ENCODE measurements around the gene ZNF512B.
"Not testable (repeated sequence)": the region's sequence is repeated elsewhere in the genome, so short reads cannot be mapped to it uniquely, and the experiment has no call there.

ZNF512B gene

DNA sequence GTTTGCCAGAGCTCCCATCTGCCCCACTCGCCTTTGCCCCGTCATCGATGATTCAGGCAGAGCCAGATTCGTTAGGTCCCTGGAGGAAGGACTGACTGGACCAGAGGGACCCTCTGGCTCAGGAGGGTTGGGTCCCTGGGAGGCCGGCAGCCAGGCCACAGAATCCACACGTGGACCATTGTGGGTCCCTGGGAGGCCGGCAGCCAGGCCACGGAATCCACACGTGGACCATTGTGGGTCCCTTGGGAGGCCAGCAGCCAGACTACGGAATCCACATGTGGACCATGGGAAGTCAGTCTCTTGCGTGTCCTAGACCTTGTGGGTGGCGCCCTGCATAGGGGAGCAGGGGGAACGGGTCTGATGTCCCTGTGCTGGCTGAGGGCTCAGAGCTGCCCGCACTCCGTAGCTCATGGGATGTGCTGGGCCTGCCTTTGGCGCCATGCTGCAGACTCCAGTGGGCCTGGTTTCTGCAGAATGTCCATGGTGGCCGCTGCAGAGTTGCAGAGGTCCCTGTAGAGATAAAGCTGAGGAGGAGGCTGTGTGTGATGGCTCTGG lies 37.0 kb downstream of the ZNF512B start:
- DNase-seq (ENCODE audit: low read depth): no peak

GRCh38 chr20:63931735-63932134 lies 38.0 kb downstream of the ZNF512B start:
- DNase-seq (ENCODE audit: low read depth): no peak

DNA sequence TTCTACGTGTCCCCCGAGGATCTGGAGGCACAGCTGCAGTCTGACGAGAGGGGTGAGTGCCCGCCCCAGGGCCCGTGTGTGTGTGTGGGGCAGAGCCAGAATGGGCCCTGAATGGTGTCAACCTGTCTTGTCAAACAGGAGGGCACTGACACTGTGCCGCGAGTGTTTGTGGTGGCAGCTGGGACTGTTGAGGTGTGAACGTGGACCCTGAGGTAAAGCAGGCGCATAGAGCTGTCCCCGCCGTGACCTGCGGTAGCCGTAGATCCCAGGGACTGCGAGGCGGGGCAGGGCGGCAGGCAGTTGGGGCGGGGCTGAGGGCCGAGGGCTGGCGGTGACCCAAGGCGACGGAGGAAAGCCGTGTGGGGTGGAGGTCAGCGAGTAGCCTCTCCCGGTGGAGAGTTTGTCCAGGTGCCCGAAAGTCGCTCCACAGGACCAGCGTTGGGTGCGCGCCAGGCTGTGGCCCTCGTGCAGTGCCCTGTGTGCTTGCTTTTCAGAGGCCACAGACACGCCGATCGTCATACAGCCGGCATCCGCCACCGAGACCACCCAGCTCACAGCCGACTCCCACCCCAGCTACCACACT lies 38.7 kb downstream of the ZNF512B start:
- no peak for DNase-seq (ENCODE audit: low read depth)

- DNase-seq (ENCODE audit: low read depth): not testable (repeated sequence)
Measured at GRCh38 chr20:63929473-63929883, 40.3 kb downstream of the ZNF512B start.

- DNase-seq (ENCODE audit: low read depth): no peak
Measured at GRCh38 chr20:63929071-63929470, 40.7 kb downstream of the ZNF512B start.

GRCh38 chr20:63926298-63926697 lies 43.4 kb downstream of the ZNF512B start:
- DNase-seq (ENCODE audit: low read depth): no peak

DNA sequence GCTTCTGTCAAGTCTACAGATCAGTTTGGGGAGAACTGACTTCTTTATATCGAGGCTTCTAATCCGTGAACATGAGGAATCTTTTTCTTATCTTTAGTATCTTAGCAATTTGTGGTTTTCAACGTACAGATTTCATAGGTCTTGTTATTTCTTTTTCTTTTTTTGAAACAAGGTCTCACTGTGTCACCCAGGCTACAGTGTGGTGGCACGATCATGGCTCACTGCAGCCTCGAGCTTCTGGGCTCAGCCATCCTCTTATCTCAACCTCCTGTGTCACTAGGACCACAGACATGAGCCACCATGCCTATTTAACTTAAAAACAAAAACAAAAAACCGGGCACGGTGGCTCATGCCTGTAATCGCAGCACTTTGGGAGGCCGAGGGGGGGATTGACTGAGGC lies 45.5 kb downstream of the ZNF512B start:
- DNase-seq (ENCODE audit: low read depth): no peak

DNA sequence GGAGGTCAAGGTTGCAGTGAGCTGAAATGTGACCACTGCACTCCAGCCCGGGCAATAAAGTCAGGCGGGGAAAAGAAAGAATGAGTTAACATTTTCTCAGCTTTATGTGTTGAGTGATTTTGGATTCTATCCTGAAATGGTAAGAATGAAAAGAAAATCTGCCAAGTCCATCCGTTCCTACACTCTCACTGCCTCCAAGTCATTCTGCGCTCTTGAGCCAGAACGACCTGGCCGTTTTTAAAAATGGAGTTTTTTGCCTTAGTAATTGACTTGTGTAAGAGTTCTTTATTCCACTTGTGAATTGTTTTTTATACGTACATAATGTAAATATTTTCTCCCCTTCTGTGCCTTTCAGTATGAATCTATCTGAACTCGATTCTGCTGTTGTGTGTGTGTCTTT lies 46.1 kb downstream of the ZNF512B start:
- DNase-seq (ENCODE audit: low read depth): no peak

DNA sequence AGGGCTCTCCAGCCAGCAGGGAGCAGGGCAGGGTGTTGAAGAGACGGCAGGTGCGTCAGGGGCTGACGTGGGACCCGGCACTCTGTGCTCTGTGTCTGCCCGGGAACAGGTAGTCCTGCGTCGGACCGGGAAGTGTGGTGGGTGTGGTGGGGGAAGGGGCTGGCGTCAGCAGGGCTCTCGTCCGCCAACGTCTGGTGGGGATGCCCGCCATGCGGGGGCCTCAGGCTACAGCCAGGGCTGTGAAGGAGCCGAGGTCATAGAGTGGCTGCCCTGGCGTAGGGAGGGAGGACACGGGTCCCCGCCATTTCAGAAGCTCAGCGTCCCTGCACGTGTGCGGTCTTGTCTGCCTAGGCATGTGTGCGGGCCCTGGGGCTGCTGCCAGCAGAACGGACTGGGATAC lies 49.5 kb downstream of the ZNF512B start:
- no peak for DNase-seq (ENCODE audit: low read depth)

DNA sequence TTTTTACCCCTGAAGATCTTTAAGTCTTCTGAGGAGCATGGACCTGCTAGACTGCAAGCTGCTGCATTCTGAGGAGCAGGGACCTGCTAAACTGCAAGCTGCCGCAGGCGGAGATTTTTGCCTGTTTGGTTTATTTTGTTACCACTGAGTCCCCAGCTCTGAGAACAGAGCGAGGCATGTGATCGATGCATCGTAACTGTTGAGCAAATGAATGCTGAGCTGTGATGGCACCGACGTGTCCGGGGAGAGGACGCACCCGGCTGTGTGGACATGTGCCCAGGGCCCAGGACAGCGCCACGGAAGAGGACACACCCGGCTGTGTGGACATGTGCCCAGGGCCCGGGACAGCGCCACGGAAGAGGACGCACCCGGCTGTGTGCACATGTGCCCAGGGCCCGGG lies 50.6 kb downstream of the ZNF512B start:
- no peak for DNase-seq (ENCODE audit: low read depth)

GRCh38 chr20:63917811-63918210 lies 51.9 kb downstream of the ZNF512B start:
- DNase-seq (ENCODE audit: low read depth): no peak

DNA sequence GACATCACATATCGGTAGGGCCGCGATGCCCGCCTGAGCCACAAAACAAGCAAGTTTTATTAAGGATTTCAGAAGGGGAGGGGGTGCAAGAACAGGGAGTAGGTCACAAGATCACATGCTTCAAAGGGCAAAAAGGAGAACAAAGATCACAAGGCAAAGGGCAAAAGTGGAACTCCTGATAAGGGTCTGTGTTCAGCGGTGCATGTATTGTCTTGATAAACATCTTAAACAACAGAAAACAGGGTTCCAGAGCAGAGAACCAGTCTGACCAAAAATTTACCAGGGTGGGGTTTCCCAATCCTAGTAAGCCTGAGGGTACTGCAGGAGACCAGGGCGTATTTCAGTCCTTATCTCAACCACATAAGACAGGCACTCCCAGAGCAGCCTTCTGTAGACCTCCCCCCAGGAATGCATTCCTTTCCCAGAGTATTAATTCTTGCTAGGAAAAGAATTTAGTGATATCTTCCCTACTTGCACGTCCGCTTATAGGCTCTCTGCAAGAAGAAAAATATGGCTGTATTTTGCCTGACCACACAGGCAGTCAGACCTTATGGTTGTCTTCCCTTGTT lies 53.3 kb downstream of the ZNF512B start:
- DNase-seq (ENCODE audit: low read depth): not testable (repeated sequence)

DNA sequence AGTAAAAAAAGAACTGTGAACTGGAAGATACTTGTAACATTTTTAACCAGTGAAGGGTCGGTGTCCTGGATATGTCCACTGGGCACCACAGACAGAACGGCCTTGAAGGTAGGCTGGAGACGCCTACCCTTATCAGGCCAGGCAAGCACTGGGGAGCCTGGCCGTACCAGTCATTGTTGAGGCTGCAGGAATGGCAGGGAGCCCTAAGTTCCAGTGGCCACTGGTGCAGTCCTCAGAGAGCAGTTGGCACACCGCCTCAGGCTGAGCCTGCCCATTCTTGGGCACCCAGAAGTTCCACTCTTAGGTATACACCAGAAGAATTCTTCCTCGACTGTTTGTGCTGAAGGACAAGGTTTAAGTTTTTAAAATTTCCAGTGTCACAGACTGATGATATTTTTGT lies 54.3 kb downstream of the ZNF512B start:
- no peak for DNase-seq (ENCODE audit: low read depth)

DNA sequence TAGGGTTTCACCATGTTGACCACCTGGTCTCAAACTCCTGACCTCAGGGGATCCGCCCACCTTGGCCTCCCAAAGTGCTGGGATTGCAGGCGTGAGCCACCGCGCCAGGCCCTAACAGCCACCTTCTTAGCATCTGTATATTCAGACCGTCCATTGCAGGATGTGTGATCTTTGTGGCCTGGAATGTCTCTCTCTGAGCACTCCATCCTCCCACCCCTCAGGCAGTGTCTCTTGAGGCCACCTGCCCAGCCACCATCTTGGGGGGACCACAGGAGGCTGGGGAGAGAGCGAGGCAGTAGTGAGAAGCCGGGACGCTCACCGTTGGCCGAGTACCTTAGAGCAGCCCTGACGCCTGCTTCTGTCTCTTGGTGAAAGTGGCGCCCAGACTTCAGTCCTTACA lies 56.0 kb downstream of the ZNF512B start:
- DNase-seq (ENCODE audit: low read depth): no peak

- no peak for DNase-seq (ENCODE audit: low read depth)
Measured at GRCh38 chr20:63911176-63911575, 58.6 kb downstream of the ZNF512B start.

GRCh38 chr20:63908008-63908682 lies 61.6 kb downstream of the ZNF512B start:
- DNase-seq (ENCODE audit: low read depth): no peak
